DOHH2 (cell line): Measurements from ENCODE around the gene ABCA4.

ENCODE experiments used
- CTCF ChIP-seq: fragments of 200-600 bp; sonication (generic); IDR thresholded peaks from one replicate; pipeline ENCODE4 v1.5.1; 2014; ENCODE audit warnings: antibody characterized with exemption, mild to moderate bottlenecking, low read depth, low read length; ENCODE audit not compliant: poor library complexity, severe bottlenecking
- EZH2phosphoT487 ChIP-seq: fragments of 200-600 bp; sonication (generic); IDR thresholded peaks from 2 replicates; pipeline ENCODE4 v1.6.1; 2017; ENCODE audit warnings: borderline replicate concordance, mild to moderate bottlenecking, antibody characterized with exemption, low read length, moderate library complexity, mixed read lengths

GRCh38 chr1:94095744-94096469 is 25.0 kb downstream of the ABCA4 start:
- TF ChIP-seq CTCF = no peak
- no peak for TF ChIP-seq EZH2phosphoT487
